ENCODE results near the gene STUB1.

The STUB1 gene

GRCh38 chr16:678209-678857, 1.9 kb upstream of the STUB1 start:
- Histone ChIP-seq H3K4me1 (ENCODE audit: control insufficient read depth, insufficient read depth, low read length) (peaks cover 61% of the 10 kb centered on the region), H3K9ac (ENCODE audit: low read length) (no peak overlapping the region), H3K9me3 (ENCODE audit: control insufficient read depth, low read length) (no peaks in the 10 kb centered on the region), H3K4me3 (ENCODE audit: low read length) (no peak overlapping the region), H3K36me3 (ENCODE audit: control insufficient read depth, insufficient read depth, low read length) (peaks cover 15% of the 10 kb centered on the region), H3K27me3 (ENCODE audit: control insufficient read depth, insufficient read depth, low read length) (peaks cover 6% of the 10 kb centered on the region)

- H3K36me3 ChIP-seq (ENCODE audit: control insufficient read depth, insufficient read depth, low read length), result peaks cover 15% of the 10 kb centered on the region
- peak overlapping the region; percentile 37 for H3K9ac ChIP-seq (ENCODE audit: low read length)
- peaks cover 6% of the 10 kb centered on the region for H3K27me3 ChIP-seq (ENCODE audit: control insufficient read depth, insufficient read depth, low read length)
- H3K4me1 ChIP-seq (ENCODE audit: control insufficient read depth, insufficient read depth, low read length), result peaks cover 63% of the 10 kb centered on the region
- no peak overlapping the region for H3K4me3 ChIP-seq (ENCODE audit: low read length)
- H3K9me3 ChIP-seq (ENCODE audit: control insufficient read depth, low read length), result no peaks in the 10 kb centered on the region
Measured at GRCh38 chr16:678858-679813, 1.1 kb upstream of the STUB1 start.

- H3K4me3 ChIP-seq (ENCODE audit: low read length), result peak overlapping the region; percentile 41
- peaks cover 52% of the 10 kb centered on the region for H3K4me1 ChIP-seq (ENCODE audit: control insufficient read depth, insufficient read depth, low read length)
- peaks cover 15% of the 10 kb centered on the region for H3K36me3 ChIP-seq (ENCODE audit: control insufficient read depth, insufficient read depth, low read length)
- no peaks in the 10 kb centered on the region for H3K9me3 ChIP-seq (ENCODE audit: control insufficient read depth, low read length)
- H3K27me3 ChIP-seq (ENCODE audit: control insufficient read depth, insufficient read depth, low read length), result no peaks in the 10 kb centered on the region
- H3K9ac ChIP-seq (ENCODE audit: low read length), result peak overlapping the region; percentile 76
Measured at GRCh38 chr16:680625-680945, 375 bp downstream of the STUB1 start.

- H3K4me3 ChIP-seq (ENCODE audit: low read length), result peak overlapping the region; percentile 41
- peaks cover 15% of the 10 kb centered on the region for H3K36me3 ChIP-seq (ENCODE audit: control insufficient read depth, insufficient read depth, low read length)
- peak overlapping the region; percentile 76 for H3K9ac ChIP-seq (ENCODE audit: low read length)
- H3K4me1 ChIP-seq (ENCODE audit: control insufficient read depth, insufficient read depth, low read length), result peaks cover 52% of the 10 kb centered on the region
- H3K9me3 ChIP-seq (ENCODE audit: control insufficient read depth, low read length), result no peaks in the 10 kb centered on the region
- H3K27me3 ChIP-seq (ENCODE audit: control insufficient read depth, insufficient read depth, low read length), result no peaks in the 10 kb centered on the region
Measured at GRCh38 chr16:680967-681745, 946 bp downstream of the STUB1 start.

- Histone ChIP-seq H3K27me3 (ENCODE audit: control insufficient read depth, insufficient read depth, low read length) (no peaks in the 10 kb centered on the region), H3K9ac (ENCODE audit: low read length) (no peak overlapping the region), H3K9me3 (ENCODE audit: control insufficient read depth, low read length) (no peaks in the 10 kb centered on the region), H3K36me3 (ENCODE audit: control insufficient read depth, insufficient read depth, low read length) (peaks cover 15% of the 10 kb centered on the region), H3K4me3 (ENCODE audit: low read length) (no peak overlapping the region), H3K4me1 (ENCODE audit: control insufficient read depth, insufficient read depth, low read length) (peaks cover 48% of the 10 kb centered on the region)
Measured at GRCh38 chr16:681746-682427, 1.7 kb downstream of the STUB1 start.

- H3K9me3 ChIP-seq (ENCODE audit: control insufficient read depth, low read length), result no peaks in the 10 kb centered on the region
- H3K36me3 ChIP-seq (ENCODE audit: control insufficient read depth, insufficient read depth, low read length), result peaks cover 15% of the 10 kb centered on the region
- H3K4me1 ChIP-seq (ENCODE audit: control insufficient read depth, insufficient read depth, low read length), result peaks cover 40% of the 10 kb centered on the region
- H3K27me3 ChIP-seq (ENCODE audit: control insufficient read depth, insufficient read depth, low read length), result no peaks in the 10 kb centered on the region
- peak overlapping the region; percentile 61 for H3K9ac ChIP-seq (ENCODE audit: low read length)
- no peak overlapping the region for H3K4me3 ChIP-seq (ENCODE audit: low read length)
Measured at GRCh38 chr16:682493-683395, 2.5 kb downstream of the STUB1 start.

- Histone ChIP-seq H3K9ac (ENCODE audit: low read length) (peak overlapping the region; percentile 61), H3K9me3 (ENCODE audit: control insufficient read depth, low read length) (no peaks in the 10 kb centered on the region), H3K4me1 (ENCODE audit: control insufficient read depth, insufficient read depth, low read length) (peaks cover 40% of the 10 kb centered on the region), H3K4me3 (ENCODE audit: low read length) (peak overlapping the region; percentile 19), H3K27me3 (ENCODE audit: control insufficient read depth, insufficient read depth, low read length) (no peaks in the 10 kb centered on the region), H3K36me3 (ENCODE audit: control insufficient read depth, insufficient read depth, low read length) (peaks cover 15% of the 10 kb centered on the region)
Measured at GRCh38 chr16:683396-684070, 3.3 kb downstream of the STUB1 start.

GRCh38 chr16:684071-684794, 4.0 kb downstream of the STUB1 start, which contains the start of gene JMJD8:
Gene JMJD8, minus strand, starts transcription at chr16:684334. Its CDS starts 15 bp downstream, at chr16:684319.
- H3K9me3 ChIP-seq (ENCODE audit: control insufficient read depth, low read length), result no peaks in the 10 kb centered on the region
- peaks cover 41% of the 10 kb centered on the region for H3K4me1 ChIP-seq (ENCODE audit: control insufficient read depth, insufficient read depth, low read length)
- peak within 1 kb of the TSS; percentile 19 for H3K4me3 ChIP-seq (ENCODE audit: low read length)
- H3K27me3 ChIP-seq (ENCODE audit: control insufficient read depth, insufficient read depth, low read length), result no peaks in the 10 kb centered on the region
- H3K36me3 ChIP-seq (ENCODE audit: control insufficient read depth, insufficient read depth, low read length), result peaks cover 15% of the 10 kb centered on the region
- peak within 1 kb of the TSS; percentile 61 for H3K9ac ChIP-seq (ENCODE audit: low read length)

- no peaks in the 10 kb centered on the region for H3K27me3 ChIP-seq (ENCODE audit: control insufficient read depth, insufficient read depth, low read length)
- no peaks in the 10 kb centered on the region for H3K9me3 ChIP-seq (ENCODE audit: control insufficient read depth, low read length)
- H3K36me3 ChIP-seq (ENCODE audit: control insufficient read depth, insufficient read depth, low read length), result peaks cover 15% of the 10 kb centered on the region
- H3K4me1 ChIP-seq (ENCODE audit: control insufficient read depth, insufficient read depth, low read length), result peaks cover 45% of the 10 kb centered on the region
- no peak overlapping the region for H3K9ac ChIP-seq (ENCODE audit: low read length)
- no peak overlapping the region for H3K4me3 ChIP-seq (ENCODE audit: low read length)
Measured at GRCh38 chr16:684961-685696, 4.9 kb downstream of the STUB1 start.

Data from mucosa of stomach (tissue), 1 donor.